Urinary bladder (tissue), 4 donors: Measurements from ENCODE around the gene SS18. TPM values are rescaled to one million over a fixed set of nuclear protein-coding genes. Genes with fewer than 3 reads are reported as not detected.
"Not testable (repeated sequence)": the region's sequence is repeated elsewhere in the genome, so short reads cannot be mapped to it uniquely, and the experiment has no call there.

Experiments used
- DNase-seq: peaks from one replicate; pipeline ENCODE4 v3.0.0-alpha.2; 2015; ENCODE audit errors: extremely low spot score
- H3K27ac ChIP-seq: one replicate; pipeline ENCODE4 v1.5.1; 2013; ENCODE audit warnings: low read depth, mild to moderate bottlenecking, moderate library complexity
- H3K36me3 ChIP-seq: one replicate; pipeline ENCODE4 v1.6.1; 2013; ENCODE audit warnings: mild to moderate bottlenecking, moderate library complexity; ENCODE audit not compliant: insufficient read depth
- H3K4me1 ChIP-seq: one replicate; pipeline ENCODE4 v1.6.1; 2013; ENCODE audit warnings: mild to moderate bottlenecking, moderate library complexity; ENCODE audit not compliant: insufficient read depth
- H3K4me3 ChIP-seq: one replicate; pipeline ENCODE4 v1.5.1; 2013; ENCODE audit warnings: low read depth, low read length
- WGBS: extraction: QIAGEN DNeasy Blood & Tissue Kit; methylation state at CpG from one replicate; pipeline ENCODE4 v1.1.7; 2013; 5-methylcytosine and 5-hydroxymethylcytosine counted together
- polyA plus RNA-seq: library from polyadenylated mRNA; stranded (reverse); fragments of 200-250 nt; gene quantifications from one replicate; pipeline ENCODE4 v1.2.3, GENCODE V29; 2013
- total RNA-seq: library from RNA; depleted of rRNA; stranded (reverse); fragments of >200 nt; gene quantifications from one replicate; pipeline ENCODE4 v1.2.3, GENCODE V29; 2014
- donor health status: healthy with polysubstance abuse.
- donor health status: healthy.

The SS18 gene, protein sequence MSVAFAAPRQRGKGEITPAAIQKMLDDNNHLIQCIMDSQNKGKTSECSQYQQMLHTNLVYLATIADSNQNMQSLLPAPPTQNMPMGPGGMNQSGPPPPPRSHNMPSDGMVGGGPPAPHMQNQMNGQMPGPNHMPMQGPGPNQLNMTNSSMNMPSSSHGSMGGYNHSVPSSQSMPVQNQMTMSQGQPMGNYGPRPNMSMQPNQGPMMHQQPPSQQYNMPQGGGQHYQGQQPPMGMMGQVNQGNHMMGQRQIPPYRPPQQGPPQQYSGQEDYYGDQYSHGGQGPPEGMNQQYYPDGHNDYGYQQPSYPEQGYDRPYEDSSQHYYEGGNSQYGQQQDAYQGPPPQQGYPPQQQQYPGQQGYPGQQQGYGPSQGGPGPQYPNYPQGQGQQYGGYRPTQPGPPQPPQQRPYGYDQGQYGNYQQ
- total RNA-seq (157 TPM), polyA plus RNA-seq (51.2 TPM)

DNA sequence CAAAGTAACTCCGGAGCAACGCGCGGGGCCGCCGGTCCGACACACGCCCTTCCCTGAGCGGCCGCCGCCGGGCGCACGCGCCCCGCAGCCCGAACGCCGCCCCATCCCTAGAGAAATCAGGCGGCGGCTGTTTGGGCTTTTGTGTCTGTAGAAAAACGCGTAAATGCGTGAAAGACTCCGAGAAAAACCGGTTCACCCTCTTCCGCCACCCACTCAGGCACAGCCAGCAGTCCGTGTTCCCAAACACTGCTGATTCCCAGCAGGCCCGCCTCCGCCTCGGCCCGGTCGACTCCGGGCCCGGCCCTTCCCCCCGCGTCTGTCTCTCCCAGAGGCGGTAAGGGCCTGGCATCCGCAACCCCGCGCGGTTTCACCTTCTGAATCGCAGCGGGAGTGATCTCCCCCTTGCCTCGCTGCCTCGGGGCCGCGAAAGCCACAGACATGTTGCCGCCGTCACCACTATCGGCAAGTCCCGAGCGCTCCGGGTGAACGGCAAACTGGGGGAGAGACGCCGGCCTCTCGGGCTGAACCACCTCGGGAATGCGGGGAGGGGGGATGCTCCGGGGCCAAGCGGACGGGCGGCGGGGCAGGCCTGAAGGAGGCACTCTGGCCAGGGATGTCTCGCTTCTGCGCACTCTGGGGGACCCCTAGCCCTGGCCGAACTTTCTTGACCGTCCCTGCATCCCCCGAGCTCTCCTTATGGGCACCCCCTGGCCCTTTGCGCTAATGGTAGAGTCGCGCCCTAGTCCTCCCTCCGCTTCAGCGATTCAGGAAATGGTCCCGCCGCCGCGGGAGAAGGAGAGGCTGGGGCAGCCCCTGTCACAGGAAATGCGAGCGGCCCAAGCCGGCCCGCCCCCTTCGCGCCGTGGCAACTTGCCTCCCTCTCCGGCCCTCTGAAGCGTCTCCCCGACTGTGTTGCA is at the start of gene SS18:
SS18 (minus strand) TSS at position 484 of the 917 bp plus-strand sequence; CDS start at position 440, 44 bp downstream.
- peak; percentile 89 for DNase-seq
- WGBS: under 1% methylated on average over 89 of the region's 89 CpGs
- peaks cover 1% of the 10 kb centered on the region for H3K36me3 ChIP-seq
- H3K4me1 ChIP-seq: no peaks in the 10 kb centered on the region
- H3K27ac ChIP-seq: peak within 1 kb of the TSS; percentile 98
- peak within 1 kb of the TSS; percentile 87 for H3K4me3 ChIP-seq

GRCh38 chr18:26135548-26135947 is 45.1 kb upstream of the SS18 start:
- 82% methylated on average over 1 of the region's 1 CpG for WGBS
- Histone ChIP-seq H3K36me3 (no peaks in the 10 kb centered on the region), H3K4me3 (no peak overlapping the region), H3K4me1 (no peaks in the 10 kb centered on the region), H3K27ac (no peak overlapping the region)
- DNase-seq: no peak

DNA sequence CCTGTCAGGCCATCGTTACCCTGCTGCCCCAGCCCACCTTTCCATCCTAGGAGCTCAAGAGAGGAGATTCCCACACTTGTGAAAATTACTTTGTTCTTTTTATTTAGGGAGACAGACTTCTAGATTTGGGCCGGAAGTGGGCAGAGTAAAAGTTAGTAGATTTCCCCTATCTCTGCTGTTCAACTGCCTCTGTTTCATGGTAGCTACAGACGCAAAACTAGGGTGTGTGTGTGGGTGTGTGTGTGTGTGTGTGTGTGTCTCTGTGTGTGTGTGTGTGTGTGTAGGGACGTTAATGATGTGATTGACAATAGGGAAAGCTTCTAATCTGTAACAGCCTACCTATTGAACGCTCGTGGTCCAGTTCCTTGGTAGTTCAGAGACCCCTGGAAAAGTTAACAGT is 43.7 kb upstream of the SS18 start:
- no peaks in the 10 kb centered on the region for H3K4me1 ChIP-seq
- WGBS: 90% methylated on average over 6 of the region's 6 CpGs
- H3K27ac ChIP-seq: no peak overlapping the region
- H3K36me3 ChIP-seq: no peaks in the 10 kb centered on the region
- DNase-seq: no peak
- H3K4me3 ChIP-seq: no peak overlapping the region

DNA sequence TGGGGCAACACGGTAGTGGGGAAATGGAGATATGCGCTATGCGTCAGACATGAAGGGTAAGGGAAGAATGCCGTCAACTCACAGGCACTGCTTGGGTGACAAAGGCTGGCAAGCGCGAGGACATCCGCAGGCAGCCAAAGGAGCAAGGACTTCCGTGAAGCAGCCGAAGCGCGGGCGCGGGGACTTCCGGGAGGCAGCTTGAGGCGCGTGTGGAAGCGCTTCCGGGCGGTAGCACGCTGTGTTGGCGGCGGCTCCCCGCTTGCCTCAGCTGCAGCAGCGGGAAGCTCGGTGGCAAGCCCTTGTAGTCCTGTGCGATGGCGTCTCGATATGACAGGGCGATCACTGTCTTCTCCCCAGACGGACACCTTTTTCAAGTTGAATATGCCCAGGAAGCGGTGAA is 43.2 kb upstream of the SS18 start, which contains the start of gene PSMA8:
PSMA8 (plus strand) TSS at position 218 of the 400 bp plus-strand sequence; CDS start at position 315, 97 bp downstream.
- no peaks in the 10 kb centered on the region for H3K4me1 ChIP-seq
- H3K4me3 ChIP-seq: no peak within 1 kb of the TSS
- WGBS: 73% methylated on average over 31 of the region's 31 CpGs
- no peak within 1 kb of the TSS for H3K27ac ChIP-seq
- DNase-seq: no peak
- no peaks in the 10 kb centered on the region for H3K36me3 ChIP-seq

- not testable (repeated sequence) for H3K27ac ChIP-seq, H3K4me1 ChIP-seq, H3K4me3 ChIP-seq, DNase-seq, H3K36me3 ChIP-seq
- WGBS: 73% methylated on average over 2 of the region's 2 CpGs
Measured at GRCh38 chr18:26128192-26128591, 37.8 kb upstream of the SS18 start.

DNA sequence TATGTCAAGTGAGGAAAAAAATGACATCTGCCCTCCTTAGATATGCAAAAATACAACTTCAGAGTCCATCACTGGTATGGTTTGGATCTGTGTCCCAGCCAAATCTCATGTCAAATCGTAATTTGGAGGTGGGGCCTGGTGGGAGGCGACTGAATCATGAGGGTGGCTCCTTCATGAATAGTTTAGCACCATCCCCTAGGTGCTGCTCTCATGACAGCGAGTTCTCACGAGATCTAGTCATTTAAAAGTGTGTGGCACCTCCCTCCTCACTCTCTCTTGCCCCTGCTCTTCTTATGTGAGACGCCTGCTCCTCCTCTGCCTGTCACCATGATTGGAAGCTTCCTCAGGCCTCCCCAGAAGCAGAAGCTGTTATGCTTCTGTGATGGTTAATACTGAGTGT is 37.4 kb upstream of the SS18 start:
- no peaks in the 10 kb centered on the region for H3K4me1 ChIP-seq
- no peak for DNase-seq
- no peak overlapping the region for H3K4me3 ChIP-seq
- H3K36me3 ChIP-seq: no peaks in the 10 kb centered on the region
- no peak overlapping the region for H3K27ac ChIP-seq
- WGBS: 76% methylated on average over 5 of the region's 5 CpGs

DNA sequence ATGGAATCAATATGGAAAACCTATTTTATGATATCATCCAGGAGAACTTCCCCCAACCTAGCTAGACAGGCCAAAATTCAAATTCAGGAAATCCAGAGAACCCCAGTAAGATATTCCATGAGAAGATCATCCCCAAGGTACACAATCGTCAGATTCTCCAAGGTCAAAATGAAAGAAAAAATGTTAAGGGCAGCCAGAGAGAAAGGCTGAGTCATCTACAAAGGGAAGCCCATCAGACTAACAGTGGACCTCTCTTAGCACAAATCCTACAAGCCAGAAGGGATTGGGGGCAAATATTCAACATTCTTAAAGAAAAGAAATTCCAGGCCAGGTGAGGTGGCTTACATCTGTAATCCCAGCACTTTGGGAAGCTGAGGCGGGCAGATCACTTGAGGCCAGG is 31.6 kb upstream of the SS18 start:
- H3K36me3 ChIP-seq, DNase-seq, H3K4me3 ChIP-seq, H3K27ac ChIP-seq, H3K4me1 ChIP-seq: not testable (repeated sequence)
- 91% methylated on average over 2 of the region's 2 CpGs for WGBS

GRCh38 chr18:26121476-26121875 is 31.1 kb upstream of the SS18 start:
- WGBS: 76% methylated on average over 1 of the region's 1 CpG
- no peaks in the 10 kb centered on the region for H3K36me3 ChIP-seq
- no peak for DNase-seq
- no peak overlapping the region for H3K27ac ChIP-seq
- no peaks in the 10 kb centered on the region for H3K4me1 ChIP-seq
- H3K4me3 ChIP-seq: no peak overlapping the region

DNA sequence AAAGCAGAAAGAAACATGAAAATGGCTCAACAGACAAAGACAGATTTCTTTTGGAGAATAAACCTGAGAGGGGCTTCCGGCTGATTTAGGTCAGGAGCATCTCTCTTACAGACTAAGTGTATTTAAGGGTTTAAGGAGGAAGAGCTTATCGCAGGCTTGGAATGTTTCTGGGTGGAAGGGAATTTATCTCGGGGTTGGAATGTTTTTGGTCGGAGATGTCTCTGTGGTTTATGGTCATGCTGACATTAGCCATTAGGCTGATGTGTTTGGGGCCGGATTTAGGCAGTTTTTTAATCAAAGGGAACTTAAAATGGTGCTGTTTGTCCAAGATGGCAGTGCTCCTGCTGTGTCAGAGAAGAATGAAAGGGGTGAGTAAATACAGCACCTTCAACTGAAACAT is 28.8 kb upstream of the SS18 start:
- Histone ChIP-seq H3K4me3 (no peak overlapping the region), H3K36me3 (no peaks in the 10 kb centered on the region), H3K4me1 (no peaks in the 10 kb centered on the region), H3K27ac (no peak overlapping the region)
- 81% methylated on average over 5 of the region's 5 CpGs for WGBS
- no peak for DNase-seq

- no peak overlapping the region for H3K4me3 ChIP-seq
- H3K27ac ChIP-seq: no peak overlapping the region
- H3K36me3 ChIP-seq: no peaks in the 10 kb centered on the region
- no peak for DNase-seq
- WGBS: 83% methylated on average over 1 of the region's 1 CpG
- no peaks in the 10 kb centered on the region for H3K4me1 ChIP-seq
Measured at GRCh38 chr18:26104035-26104434, 13.6 kb upstream of the SS18 start.

DNA sequence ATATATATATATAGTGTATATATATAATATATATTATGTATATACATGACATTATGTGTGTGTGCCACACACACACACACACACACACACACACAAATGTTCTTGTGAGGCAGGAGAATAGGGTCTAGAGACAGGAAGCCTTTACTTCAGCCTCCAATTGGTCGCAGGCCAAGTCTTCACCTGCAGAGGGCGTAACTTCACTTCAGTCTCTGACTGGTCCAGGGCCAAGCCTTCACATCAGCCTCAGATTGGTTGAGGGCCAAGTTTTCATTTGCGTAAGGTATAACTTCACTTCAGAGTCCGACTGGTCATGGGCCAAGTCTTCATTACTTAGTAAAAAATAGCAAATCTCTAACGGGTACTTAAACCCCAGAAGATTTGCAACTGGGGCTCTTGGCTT is 13.2 kb upstream of the SS18 start:
- WGBS: 59% methylated on average over 5 of the region's 5 CpGs
- no peak for DNase-seq

GRCh38 chr18:26097563-26097962 is 7.2 kb upstream of the SS18 start:
- H3K4me3 ChIP-seq: no peak overlapping the region
- DNase-seq: no peak
- 89% methylated on average over 5 of the region's 5 CpGs for WGBS
- H3K36me3 ChIP-seq: no peaks in the 10 kb centered on the region
- no peak overlapping the region for H3K27ac ChIP-seq
- no peaks in the 10 kb centered on the region for H3K4me1 ChIP-seq

More for the DNA sequence above, 13.2 kb upstream of the SS18 start:
- no peaks in the 10 kb centered on the region for H3K36me3 ChIP-seq
- no peaks in the 10 kb centered on the region for H3K4me1 ChIP-seq
- no peak overlapping the region for H3K27ac ChIP-seq
- no peak overlapping the region for H3K4me3 ChIP-seq

- no peak for DNase-seq
- H3K4me1 ChIP-seq: no peaks in the 10 kb centered on the region
- WGBS: 52% methylated on average over 1 of the region's 1 CpG
Measured at GRCh38 chr18:26096852-26097251, 6.4 kb upstream of the SS18 start.

More at GRCh38 chr18:26096852-26097251, 6.4 kb upstream of the SS18 start:
- no peak overlapping the region for H3K27ac ChIP-seq
- no peak overlapping the region for H3K4me3 ChIP-seq
- no peaks in the 10 kb centered on the region for H3K36me3 ChIP-seq
